ENCODE data around the gene NACC1. TPM values are rescaled to one million over a fixed set of nuclear protein-coding genes. Genes with fewer than 3 reads are reported as not detected.
A peak's percentile ranks its signal among the peaks of the same experiment; 100 is the strongest.

NACC1 gene
- total RNA-seq, 1 donor, result 95.0 TPM

DNA sequence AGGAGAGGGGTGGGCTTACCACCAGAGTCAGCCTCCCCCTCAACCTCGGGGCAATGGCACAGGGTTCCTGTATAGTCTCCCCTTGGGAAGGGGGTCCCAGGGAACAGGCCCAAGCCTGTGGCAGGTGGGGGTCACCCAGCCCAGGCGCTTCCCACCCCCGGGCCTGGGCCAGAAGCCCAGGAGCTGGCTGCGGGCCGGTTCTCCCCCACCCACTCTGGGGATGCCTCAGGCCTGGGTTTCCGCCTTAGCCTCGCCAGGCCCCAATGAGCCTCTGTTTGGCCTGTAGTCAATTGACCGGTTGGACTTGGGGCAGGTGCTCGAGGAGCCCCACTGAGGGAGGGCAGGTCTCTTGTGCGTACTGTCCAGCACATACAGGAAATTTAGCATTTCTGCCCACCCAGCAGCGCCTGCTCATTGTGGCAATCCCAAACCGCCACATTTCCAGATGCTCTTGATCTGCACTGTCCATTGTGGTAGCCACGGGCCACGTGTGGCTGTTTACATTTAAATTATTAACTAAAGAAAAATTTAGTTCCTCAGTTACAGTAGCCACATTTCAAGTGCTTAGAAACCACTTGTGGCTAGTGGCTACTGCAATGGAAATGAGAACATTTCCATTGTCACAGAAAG lies 25.3 kb upstream of the NACC1 start:
- no peak for DNase-seq (ENCODE audit: low read depth)
- no peak overlapping the region for H3K4me3 ChIP-seq (ENCODE audit: low read depth, low read length)
- TF ChIP-seq, protein P1, sequence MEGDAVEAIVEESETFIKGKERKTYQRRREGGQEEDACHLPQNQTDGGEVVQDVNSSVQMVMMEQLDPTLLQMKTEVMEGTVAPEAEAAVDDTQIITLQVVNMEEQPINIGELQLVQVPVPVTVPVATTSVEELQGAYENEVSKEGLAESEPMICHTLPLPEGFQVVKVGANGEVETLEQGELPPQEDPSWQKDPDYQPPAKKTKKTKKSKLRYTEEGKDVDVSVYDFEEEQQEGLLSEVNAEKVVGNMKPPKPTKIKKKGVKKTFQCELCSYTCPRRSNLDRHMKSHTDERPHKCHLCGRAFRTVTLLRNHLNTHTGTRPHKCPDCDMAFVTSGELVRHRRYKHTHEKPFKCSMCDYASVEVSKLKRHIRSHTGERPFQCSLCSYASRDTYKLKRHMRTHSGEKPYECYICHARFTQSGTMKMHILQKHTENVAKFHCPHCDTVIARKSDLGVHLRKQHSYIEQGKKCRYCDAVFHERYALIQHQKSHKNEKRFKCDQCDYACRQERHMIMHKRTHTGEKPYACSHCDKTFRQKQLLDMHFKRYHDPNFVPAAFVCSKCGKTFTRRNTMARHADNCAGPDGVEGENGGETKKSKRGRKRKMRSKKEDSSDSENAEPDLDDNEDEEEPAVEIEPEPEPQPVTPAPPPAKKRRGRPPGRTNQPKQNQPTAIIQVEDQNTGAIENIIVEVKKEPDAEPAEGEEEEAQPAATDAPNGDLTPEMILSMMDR (IDR thresholded peaks at IDR 0.05; ENCODE audit: insufficient read depth, low read depth, low read length), result no peak

DNA sequence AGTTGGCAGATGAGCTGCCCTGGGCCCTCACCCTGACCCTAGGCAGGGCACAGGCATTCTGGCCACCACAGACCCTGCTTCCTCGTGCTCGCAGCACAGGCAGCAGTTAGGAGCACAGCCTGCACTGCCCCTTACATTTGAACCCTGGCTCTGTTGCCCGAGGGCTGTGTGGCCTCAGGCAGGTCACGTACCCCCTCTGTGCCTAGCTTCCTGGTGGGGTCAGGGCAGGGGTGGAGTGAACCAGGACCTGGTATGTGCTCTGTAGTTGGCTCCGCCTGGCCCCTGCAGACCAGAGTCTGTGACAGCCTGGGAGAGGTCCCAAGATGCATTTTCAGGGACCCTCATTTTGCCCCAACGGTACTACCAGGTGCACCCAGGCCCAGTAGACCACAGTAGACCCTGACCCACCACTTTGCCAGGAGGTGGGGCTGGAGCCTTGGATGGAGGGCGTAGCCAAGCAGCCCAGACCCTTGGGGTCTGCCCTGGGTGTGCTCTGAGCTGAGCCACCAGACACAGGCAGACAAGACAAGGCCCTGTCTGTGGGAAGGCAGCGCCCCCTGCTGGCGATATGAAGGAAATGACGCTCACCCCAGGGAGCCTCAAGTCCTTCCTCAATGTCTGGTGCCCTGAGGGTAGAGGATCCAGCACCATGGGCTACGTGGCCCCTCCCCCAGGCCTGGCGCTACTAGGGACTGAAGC lies 24.5 kb upstream of the NACC1 start:
- H3K4me3 ChIP-seq (ENCODE audit: low read depth, low read length), result no peak overlapping the region
- DNase-seq (ENCODE audit: low read depth), result peak; percentile 83
- TF ChIP-seq, protein P1 (IDR thresholded peaks at IDR 0.05; ENCODE audit: insufficient read depth, low read depth, low read length), result peak; percentile 89

DNA sequence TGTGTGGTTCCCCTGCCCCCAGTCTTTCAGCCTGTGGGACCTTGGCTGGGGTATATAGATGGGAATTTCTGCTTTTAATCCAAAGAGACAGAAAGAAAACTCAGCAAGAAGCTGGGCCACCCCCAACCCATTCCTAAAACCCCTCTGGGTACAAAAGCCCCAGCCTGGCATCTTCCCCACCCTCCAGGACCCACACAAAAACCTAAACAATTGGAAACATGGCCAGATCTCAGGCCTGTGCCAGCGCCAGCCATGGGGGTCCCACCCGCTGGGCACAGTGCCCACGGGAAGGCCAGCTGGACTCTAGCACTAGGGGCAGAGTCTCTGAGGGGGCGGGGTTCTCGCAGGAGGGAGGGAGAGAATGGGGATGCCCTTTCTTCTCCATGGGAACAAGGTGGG lies 24.0 kb upstream of the NACC1 start:
- H3K4me3 ChIP-seq (ENCODE audit: low read depth, low read length), result no peak overlapping the region
- DNase-seq (ENCODE audit: low read depth), result no peak
- TF ChIP-seq, protein P1 (IDR thresholded peaks at IDR 0.05; ENCODE audit: insufficient read depth, low read depth, low read length), result no peak

DNA sequence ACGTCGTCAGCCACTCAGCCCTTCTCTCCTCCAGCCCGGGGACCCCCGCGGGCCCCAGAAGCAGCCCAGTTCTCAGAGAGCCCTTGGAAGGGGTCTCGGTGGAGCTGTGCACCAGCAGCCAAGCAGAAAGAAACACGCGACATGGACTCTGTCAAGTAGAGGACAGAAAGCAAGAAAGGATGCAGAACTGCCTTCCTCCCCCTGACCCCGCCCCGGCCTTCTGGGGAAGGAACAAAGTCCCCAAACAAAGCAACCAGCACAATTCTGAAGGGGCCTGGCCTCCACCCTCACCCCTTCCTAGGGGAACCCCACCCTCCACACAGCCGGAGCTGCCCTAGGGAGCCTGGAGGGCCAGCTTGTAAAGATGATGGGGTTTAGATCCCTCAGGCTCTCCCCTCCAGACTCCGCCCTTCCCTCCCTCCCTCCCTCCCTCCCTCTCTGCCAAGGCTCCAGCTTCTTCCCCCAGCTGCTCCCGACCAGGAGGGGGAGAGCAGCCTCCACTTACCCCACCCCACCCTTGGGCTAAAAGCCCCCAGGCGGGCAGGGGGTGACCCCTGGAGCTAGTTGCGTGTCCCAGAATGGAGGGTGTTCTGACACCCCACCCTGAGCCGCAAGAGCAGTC lies 23.2 kb upstream of the NACC1 start:
- H3K4me3 ChIP-seq (ENCODE audit: low read depth, low read length), result no peak overlapping the region
- TF ChIP-seq, protein P1 (IDR thresholded peaks at IDR 0.05; ENCODE audit: insufficient read depth, low read depth, low read length), result no peak
- no peak for DNase-seq (ENCODE audit: low read depth)

DNA sequence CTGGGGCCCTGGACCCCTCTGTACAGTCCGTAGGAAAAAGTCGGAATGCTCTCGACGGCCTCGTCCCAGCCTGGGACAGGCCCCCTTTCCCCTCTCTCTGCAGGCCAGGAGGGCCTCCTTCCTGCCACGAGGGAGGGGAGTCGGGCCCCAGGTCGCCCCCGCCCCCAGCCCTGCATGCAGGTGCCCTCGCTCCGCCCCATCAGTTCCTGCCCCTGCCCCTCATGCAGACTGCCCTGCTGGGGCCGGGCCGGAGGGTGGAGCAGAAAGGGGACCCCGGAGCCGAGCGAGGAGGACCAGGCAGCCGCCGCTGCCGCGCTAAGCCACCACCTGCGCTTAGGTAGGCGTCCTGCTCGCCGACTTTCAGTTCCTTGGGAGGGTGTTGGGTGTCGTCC lies 22.7 kb upstream of the NACC1 start:
- TF ChIP-seq, protein P1 (IDR thresholded peaks at IDR 0.05; ENCODE audit: insufficient read depth, low read depth, low read length), result no peak
- H3K4me3 ChIP-seq (ENCODE audit: low read depth, low read length), result no peak overlapping the region
- no peak for DNase-seq (ENCODE audit: low read depth)

DNA sequence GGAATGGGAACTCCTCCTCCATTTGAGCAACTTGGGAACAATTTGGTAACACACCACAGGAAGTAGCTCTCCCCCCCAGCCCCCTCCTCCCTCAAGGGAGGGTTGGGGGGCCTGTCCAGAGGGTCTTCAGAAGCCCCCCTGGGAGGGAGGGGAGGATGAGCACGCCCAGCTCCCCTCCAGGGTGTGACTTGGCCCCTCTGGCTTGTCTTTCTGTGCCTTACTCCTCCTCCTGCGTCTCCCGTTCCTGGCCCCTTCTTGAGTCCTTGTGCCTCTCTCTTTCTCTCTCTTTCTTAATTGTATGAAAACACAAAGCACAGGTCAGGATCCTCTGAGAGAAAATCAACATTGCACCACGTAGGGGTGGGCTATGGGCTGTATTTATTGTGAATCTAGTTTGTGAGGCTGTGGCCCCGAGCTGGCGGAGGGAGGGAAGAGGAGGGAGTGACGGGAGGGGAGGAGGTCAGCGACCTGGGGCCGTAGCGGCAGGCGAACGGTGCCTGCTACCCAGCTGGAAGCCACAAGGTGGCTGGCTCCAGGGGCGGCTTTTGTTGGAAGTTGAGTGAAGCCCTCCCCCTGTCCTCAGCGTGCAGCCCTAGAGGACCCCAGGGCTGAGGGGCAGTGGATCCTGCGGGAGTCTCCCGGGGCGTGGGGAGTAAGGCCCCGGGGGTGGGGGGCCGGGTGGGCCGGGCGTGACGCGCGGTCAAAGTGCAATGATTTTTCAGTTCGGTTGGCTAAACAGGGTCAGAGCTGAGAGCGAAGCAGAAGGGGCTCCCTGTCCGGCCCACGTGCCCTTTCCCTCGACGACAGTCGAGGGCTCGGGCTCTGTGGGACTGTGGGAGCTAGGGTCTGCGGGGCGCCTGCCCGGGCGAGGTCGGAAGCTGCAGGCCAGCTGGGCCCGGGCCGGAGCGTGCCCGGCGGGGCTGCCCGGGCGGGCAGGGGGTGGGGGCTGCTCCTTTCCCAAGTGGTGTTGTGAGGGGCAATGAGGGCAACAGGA lies 21.8 kb upstream of the NACC1 start:
- TF ChIP-seq, protein P1 (IDR thresholded peaks at IDR 0.05; ENCODE audit: insufficient read depth, low read depth, low read length), result no peak
- DNase-seq (ENCODE audit: low read depth), result no peak
- H3K4me3 ChIP-seq (ENCODE audit: low read depth, low read length), result no peak overlapping the region

Data from fibroblast of villous mesenchyme (primary cell).